GM18861 (cell line): ENCODE measurements around the gene LRP4.
"Not testable (repeated sequence)": the region's sequence is repeated elsewhere in the genome, so short reads cannot be mapped to it uniquely, and the experiment has no call there.

Experiments used
- ATAC-seq: cut with Tn5 transposase; IDR thresholded peaks from one replicate; pipeline ENCODE4 v1.9.1; 2021; ENCODE audit not compliant: unreplicated experiment

The LRP4 gene, protein sequence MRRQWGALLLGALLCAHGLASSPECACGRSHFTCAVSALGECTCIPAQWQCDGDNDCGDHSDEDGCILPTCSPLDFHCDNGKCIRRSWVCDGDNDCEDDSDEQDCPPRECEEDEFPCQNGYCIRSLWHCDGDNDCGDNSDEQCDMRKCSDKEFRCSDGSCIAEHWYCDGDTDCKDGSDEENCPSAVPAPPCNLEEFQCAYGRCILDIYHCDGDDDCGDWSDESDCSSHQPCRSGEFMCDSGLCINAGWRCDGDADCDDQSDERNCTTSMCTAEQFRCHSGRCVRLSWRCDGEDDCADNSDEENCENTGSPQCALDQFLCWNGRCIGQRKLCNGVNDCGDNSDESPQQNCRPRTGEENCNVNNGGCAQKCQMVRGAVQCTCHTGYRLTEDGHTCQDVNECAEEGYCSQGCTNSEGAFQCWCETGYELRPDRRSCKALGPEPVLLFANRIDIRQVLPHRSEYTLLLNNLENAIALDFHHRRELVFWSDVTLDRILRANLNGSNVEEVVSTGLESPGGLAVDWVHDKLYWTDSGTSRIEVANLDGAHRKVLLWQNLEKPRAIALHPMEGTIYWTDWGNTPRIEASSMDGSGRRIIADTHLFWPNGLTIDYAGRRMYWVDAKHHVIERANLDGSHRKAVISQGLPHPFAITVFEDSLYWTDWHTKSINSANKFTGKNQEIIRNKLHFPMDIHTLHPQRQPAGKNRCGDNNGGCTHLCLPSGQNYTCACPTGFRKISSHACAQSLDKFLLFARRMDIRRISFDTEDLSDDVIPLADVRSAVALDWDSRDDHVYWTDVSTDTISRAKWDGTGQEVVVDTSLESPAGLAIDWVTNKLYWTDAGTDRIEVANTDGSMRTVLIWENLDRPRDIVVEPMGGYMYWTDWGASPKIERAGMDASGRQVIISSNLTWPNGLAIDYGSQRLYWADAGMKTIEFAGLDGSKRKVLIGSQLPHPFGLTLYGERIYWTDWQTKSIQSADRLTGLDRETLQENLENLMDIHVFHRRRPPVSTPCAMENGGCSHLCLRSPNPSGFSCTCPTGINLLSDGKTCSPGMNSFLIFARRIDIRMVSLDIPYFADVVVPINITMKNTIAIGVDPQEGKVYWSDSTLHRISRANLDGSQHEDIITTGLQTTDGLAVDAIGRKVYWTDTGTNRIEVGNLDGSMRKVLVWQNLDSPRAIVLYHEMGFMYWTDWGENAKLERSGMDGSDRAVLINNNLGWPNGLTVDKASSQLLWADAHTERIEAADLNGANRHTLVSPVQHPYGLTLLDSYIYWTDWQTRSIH (N-terminal part only)

GRCh38 chr11:46918083-46918787 is at the start of gene LRP4:
TSS of gene LRP4 (minus strand) at chr11:46918550. CDS start at chr11:46918379, 171 bp downstream.
- no peak for ATAC-seq

- ATAC-seq: no peak
Observed at GRCh38 chr11:46967962-46968361, 49.6 kb upstream of the LRP4 start.

DNA sequence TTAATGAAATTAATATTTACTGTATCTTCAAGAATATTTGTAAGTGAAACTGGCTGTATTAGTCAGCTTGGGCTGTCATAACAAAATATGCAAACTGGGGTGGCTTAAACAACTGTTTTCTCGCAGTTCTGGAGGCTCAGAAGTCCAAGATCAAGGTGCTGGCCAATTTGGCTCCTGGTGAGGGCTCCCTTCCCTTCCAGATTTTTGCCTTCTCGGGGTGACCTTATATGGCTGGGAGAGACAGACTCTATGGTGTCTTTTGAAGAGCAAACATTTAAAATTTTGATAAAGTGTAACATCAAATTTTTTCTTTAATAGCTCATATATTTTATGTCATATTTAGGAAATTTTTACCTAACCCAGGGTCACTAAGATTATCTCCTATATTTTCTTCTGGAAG is 48.4 kb upstream of the LRP4 start:
- ATAC-seq: no peak

- no peak for ATAC-seq
Observed at GRCh38 chr11:46963844-46964243, 45.5 kb upstream of the LRP4 start.

- not testable (repeated sequence) for ATAC-seq
Observed at GRCh38 chr11:46961886-46962285, 43.5 kb upstream of the LRP4 start.

DNA sequence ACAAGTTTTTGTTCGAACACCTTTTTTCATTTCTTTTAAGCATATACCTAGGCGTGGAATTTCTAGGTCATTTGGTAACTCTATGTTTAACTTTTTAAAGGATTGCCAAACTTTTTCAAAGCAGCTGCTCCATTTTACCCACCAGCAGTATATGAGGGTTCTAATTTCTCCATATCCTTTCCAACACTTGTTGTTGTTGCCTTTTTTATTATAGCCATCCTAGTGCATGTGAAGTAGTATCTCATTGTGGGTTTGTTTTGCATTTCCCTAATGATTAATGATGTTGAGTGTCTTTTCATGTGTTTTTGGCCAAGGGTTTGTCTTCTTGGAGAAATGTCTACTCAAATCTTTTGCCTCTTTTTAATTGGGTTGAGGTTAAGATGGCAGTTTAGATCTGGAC is 42.7 kb upstream of the LRP4 start:
- ATAC-seq: no peak

- ATAC-seq: no peak
Observed at GRCh38 chr11:46958777-46959176, 40.4 kb upstream of the LRP4 start.

GRCh38 chr11:46953093-46953492 is 34.7 kb upstream of the LRP4 start:
- no peak for ATAC-seq

DNA sequence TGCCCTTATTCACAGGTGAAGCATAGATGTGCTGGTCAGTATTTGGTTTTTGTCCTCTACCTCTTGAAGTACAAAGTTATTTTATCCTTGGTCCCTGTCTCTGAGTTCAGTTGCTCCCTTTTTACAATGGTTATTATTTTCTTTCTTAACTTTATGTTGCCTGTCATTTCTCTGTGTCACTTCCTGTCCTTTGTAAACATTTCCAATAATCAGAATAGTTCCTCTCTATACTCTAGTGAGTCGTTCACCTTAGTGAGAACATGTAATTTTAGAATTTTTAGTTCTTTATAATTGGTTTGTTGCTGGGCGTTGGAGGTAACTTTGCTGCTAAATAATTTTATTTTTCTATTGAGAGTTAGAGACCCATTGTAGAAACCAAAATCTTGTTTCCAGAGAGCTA is 34.2 kb upstream of the LRP4 start:
- ATAC-seq: no peak

DNA sequence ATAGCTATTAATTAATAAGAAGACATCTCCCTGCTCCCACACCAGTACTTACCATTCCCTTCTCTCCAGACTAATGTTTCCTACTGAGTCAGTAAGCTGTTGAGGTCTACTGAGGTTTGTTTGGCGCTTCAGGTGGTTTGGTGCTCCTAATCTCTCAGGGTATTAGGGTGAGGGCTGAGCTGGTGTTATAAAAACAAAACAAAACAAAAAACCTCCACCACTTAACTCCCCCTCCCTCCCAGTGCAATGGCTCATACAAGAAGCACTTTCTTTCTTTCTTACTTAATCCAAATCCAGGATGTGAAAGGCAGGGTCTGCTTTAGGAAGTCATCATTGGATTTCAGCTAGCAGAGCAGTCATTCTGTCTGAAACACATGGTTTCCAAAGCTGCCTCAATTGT is 33.5 kb upstream of the LRP4 start:
- ATAC-seq: no peak

GRCh38 chr11:46949297-46949696 is 30.9 kb upstream of the LRP4 start:
- no peak for ATAC-seq

GRCh38 chr11:46948378-46949131 is 30.2 kb upstream of the LRP4 start:
- ATAC-seq: no peak

DNA sequence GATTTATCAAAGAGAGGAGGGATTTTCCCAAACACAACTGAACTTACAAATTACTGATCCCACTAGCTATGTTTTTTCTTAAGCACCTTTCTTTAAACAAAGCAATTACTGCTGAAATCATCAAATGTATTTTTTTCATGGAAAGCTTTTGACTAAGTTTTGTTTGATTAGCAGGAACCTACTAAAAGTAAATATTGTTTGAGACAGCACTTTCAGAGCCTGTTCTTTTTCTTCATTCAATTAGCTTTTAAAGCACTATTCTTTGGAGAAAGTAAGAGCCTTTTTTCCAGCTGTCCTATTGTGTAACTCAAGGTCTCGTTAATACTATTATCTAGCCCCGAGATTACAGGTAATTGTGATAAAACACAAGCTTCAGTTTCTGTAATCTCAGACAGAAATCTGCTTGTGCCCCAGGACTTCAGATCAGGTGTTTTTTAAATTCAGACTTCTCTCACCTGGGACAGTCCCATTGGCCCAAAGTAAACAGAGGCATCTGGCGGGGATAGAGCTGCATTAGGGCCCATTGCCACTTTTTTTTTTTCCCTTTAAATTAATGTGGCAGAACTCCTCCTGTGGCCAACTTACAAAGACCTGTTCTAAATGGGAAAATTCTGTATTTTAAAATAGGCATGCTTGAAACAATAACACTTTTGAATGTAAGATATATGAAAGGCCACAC is 29.2 kb upstream of the LRP4 start:
- ATAC-seq: no peak

GRCh38 chr11:46944356-46945075 is 26.2 kb upstream of the LRP4 start:
- no peak for ATAC-seq

- no peak for ATAC-seq
Observed at GRCh38 chr11:46942172-46942571, 23.8 kb upstream of the LRP4 start.

- peak; percentile 87 for ATAC-seq
Observed at GRCh38 chr11:46936138-46937110, 18.1 kb upstream of the LRP4 start, which contains the start of gene CSTPP1. TSS of gene CSTPP1 (plus strand) at chr11:46936761. CDS start at chr11:46936806, 45 bp downstream.

GRCh38 chr11:46930089-46930488 is 11.7 kb upstream of the LRP4 start:
- no peak for ATAC-seq
